Activated CD8-positive, alpha-beta memory T cell treated with anti-CD3 and anti-CD28 coated beads for 4 hours (primary cell): ENCODE measurements around the gene ENDOU.
"Not testable (repeated sequence)": the region's sequence is repeated elsewhere in the genome, so short reads cannot be mapped to it uniquely, and the experiment has no call there.

Experiments
- DNase-seq, 2 donors: peaks; one replicate each; pipeline ENCODE4 v3.0.0-alpha.2; 2020; ENCODE audit warnings: low read depth in 2 of 2

Gene ENDOU

GRCh38 chr12:47686645-47687240 is 38.5 kb downstream of the ENDOU start:
- no peak for DNase-seq

DNA sequence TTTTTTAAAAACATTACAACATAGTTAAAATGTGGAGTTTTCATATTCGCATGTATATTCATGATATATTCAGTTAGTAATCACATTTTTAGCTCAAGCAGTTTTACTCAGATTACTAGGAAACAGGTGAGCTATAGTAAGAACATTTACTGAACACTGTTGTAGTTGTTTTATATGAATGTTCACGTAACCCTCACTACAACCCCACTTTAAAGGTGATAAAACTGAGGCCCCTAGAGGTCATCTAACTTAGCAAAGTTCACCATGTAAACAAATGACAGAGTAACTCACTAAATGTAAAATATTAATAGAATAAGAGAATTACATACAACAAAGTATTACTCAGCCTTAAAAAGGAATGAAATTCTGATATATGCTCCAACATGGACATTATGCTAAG is 45.5 kb downstream of the ENDOU start:
- no peak for DNase-seq

DNA sequence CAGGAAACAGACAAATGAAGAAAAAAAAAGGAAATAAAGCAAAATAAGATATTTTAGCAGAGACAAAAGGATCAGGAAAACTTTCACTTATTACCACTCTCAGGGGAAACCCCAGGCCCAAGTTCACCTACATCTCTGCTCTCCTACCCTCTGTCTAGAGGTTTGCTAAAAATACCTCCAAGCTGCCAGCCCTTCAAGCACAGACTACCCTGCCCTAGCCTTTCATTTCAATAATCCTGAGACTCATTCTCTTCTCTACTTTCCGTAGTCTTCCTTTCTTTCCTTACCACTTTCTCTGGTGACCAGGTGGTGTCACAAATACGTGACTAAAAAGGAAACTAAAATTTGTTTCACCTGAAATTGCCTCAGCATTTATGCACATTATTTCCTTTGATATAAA is 53.2 kb downstream of the ENDOU start:
- no peak for DNase-seq

- not testable (repeated sequence) for DNase-seq
These were observed 57.4 kb downstream of the ENDOU start for GRCh38 chr12:47667935-47668334.
